ENCODE measurements around the gene TBL1X. TPM values are rescaled to one million over a fixed set of nuclear protein-coding genes. Genes with fewer than 3 reads are reported as not detected.

TBL1X gene
- total RNA-seq, 1 experiment from 2014 or later, result 31.9 TPM

DNA sequence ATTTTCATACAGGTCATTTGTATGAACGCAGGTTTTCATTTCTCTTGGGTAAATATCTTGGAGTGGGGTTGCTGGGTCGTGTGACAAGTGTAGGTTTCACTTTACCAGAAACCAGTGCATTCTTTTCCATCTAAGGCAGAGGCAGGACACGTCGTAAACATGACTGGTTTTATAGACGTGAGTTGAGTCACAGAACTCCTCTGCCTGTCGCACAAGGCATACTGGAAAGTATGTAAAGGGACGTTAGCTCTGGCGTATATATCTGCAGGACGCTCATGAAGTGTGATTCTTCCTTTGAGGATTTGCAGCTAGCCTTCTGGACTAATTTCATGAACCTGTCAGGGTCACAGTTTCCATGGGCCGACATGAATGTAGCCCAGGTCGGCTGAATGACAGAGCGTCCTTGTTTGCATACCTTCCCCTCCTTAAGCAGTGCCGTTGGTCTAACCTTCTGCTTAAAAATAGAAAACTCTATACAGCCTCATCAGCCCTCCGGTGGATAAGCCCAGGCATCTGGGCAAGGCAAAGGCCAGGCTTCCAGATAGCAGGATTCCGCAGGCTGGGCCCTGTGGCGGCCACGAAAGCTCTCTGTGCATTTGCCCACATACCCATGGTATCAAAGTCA, 194.8 kb downstream of the TBL1X start:
- Histone ChIP-seq H3K4me3 (ENCODE audit: low read length) (0 out of 2 replicates have a peak overlapping the region, but pooled peaks have one; percentile 25), H3K27ac (ENCODE audit: low read length) (peak overlapping the region; percentile 82), H4K20me1 (ENCODE audit: low read length) (no peaks in the 10 kb centered on the region), H3K4me2 (ENCODE audit: low read length) (peak overlapping the region; percentile 56), H3F3A (ENCODE audit: low read length, unreplicated experiment) (no peaks in the 10 kb centered on the region), H3K9me3 (ENCODE audit: low read length) (no peaks in the 10 kb centered on the region), H3K9me2 (replicated peaks; ENCODE audit: low read length) (no peaks in the 10 kb centered on the region), H2AFZ (ENCODE audit: low read length) (no peak overlapping the region), H3K79me2 (ENCODE audit: low read length) (no peaks in the 10 kb centered on the region), H3K36me3 (ENCODE audit: low read depth, low read length) (peaks cover 20% of the 10 kb centered on the region), H3K9ac (ENCODE audit: low read length) (peak overlapping the region; percentile 21), H3K4me1 (ENCODE audit: insufficient read depth, low read length) (peaks cover 60% of the 10 kb centered on the region), H3K27me3 (ENCODE audit: low read length) (no peaks in the 10 kb centered on the region)
- ATAC-seq (peak; percentile 51), DNase-seq (peak; percentile 81)
- POLR2A ChIA-PET (ENCODE audit: unreplicated experiment), result no interaction called here
- TSS peak; percentile 6 for BruUV-seq (replicated peaks)
- no peak for TF ChIP-seq EZH2 (IDR thresholded peaks at IDR 0.05; ENCODE audit: low read length, unreplicated experiment)
- no peak for TF ChIP-seq EZH2phosphoT487 (IDR thresholded peaks at IDR 0.05; ENCODE audit: borderline replicate concordance, low read length)
- TF ChIP-seq, protein P1, sequence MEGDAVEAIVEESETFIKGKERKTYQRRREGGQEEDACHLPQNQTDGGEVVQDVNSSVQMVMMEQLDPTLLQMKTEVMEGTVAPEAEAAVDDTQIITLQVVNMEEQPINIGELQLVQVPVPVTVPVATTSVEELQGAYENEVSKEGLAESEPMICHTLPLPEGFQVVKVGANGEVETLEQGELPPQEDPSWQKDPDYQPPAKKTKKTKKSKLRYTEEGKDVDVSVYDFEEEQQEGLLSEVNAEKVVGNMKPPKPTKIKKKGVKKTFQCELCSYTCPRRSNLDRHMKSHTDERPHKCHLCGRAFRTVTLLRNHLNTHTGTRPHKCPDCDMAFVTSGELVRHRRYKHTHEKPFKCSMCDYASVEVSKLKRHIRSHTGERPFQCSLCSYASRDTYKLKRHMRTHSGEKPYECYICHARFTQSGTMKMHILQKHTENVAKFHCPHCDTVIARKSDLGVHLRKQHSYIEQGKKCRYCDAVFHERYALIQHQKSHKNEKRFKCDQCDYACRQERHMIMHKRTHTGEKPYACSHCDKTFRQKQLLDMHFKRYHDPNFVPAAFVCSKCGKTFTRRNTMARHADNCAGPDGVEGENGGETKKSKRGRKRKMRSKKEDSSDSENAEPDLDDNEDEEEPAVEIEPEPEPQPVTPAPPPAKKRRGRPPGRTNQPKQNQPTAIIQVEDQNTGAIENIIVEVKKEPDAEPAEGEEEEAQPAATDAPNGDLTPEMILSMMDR (conservative IDR thresholded peaks at IDR 0.05; ENCODE audit: low read depth, low read length), result no peak
- intact Hi-C loops (cut with micrococcal nuclease), result no loop called here
- CTCF ChIA-PET, result no interaction called here

DNA sequence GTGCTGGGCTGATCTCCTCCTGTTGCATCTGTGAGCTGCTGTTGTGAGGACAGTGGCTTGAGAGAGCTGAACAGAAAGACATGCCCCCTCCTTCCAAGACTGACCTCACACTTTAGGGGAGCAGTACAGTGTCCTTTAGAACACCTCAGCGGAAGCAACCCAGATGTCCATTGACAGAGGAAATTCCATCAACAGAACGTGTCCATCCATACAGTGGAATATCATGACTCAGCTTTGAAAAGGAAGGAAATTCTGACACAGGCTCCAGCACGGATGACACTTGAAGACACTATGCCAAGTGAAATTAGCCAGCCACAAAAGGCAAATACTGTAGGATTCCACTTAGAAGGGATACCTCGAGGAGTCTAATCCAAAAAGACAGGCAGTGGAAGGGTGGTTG, 197.3 kb downstream of the TBL1X start:
- Histone ChIP-seq H3K9me2 (replicated peaks; ENCODE audit: low read length) (no peaks in the 10 kb centered on the region), H3K9me3 (ENCODE audit: low read length) (no peaks in the 10 kb centered on the region), H3K36me3 (ENCODE audit: low read depth, low read length) (peaks cover 16% of the 10 kb centered on the region), H3F3A (ENCODE audit: low read length, unreplicated experiment) (no peaks in the 10 kb centered on the region), H3K9ac (ENCODE audit: low read length) (peak overlapping the region; percentile 47), H3K27ac (ENCODE audit: low read length) (peak overlapping the region; percentile 89), H3K79me2 (ENCODE audit: low read length) (0 out of 2 replicates have a peak, but pooled peaks cover 5% of the 10 kb centered on the region), H3K27me3 (ENCODE audit: low read length) (no peaks in the 10 kb centered on the region), H2AFZ (ENCODE audit: low read length) (no peak overlapping the region), H3K4me2 (ENCODE audit: low read length) (peak overlapping the region; percentile 41; the same call in 1 of the 2 replicates), H3K4me1 (ENCODE audit: insufficient read depth, low read length) (peaks cover 57% of the 10 kb centered on the region), H4K20me1 (ENCODE audit: low read length) (no peaks in the 10 kb centered on the region), H3K4me3 (ENCODE audit: low read length) (no peak overlapping the region)
- POLR2A ChIA-PET (ENCODE audit: unreplicated experiment), result interaction anchor here (0.6 kb wide), 1 partner anchor 34 kb away, joined by 14 read pairs; no protein-coding TSS in a partner anchor
- intact Hi-C loops (cut with micrococcal nuclease), result no loop called here
- ATAC-seq (peak; percentile 83), DNase-seq (peak; percentile 87)
- no TSS peak for BruUV-seq (replicated peaks)
- CTCF ChIA-PET, result interaction anchor here (0.6 kb wide), 1 partner anchor 1876 kb away, joined by 6 read pairs; no protein-coding TSS in a partner anchor
- TF ChIP-seq, protein P1 (conservative IDR thresholded peaks at IDR 0.05; ENCODE audit: low read depth, low read length), result no peak
- TF ChIP-seq EZH2phosphoT487 (IDR thresholded peaks at IDR 0.05; ENCODE audit: borderline replicate concordance, low read length) (no peak), EZH2 (IDR thresholded peaks at IDR 0.05; ENCODE audit: low read length, unreplicated experiment) (no peak)

DNA sequence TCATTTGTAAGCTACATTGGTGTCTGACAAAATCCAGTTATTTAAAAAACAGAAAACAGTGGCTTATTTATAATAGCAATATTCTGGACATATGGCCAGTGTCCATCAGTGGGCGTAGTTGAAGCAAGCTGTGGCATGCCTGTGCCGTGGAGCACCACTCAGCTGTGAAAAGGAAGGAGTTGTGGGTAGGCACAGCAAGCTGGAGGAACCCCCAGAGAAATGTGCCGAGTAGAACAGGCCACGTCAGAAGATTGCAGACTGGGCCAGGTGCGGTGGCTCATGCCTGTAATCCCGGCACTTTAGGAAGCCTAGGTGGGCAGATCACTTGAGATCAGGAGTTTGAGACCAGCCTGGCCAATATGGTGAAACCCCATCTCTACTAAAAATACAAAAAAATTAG, 198.4 kb downstream of the TBL1X start:
- BruUV-seq (replicated peaks), result no TSS peak

More for the DNA sequence above, 198.4 kb downstream of the TBL1X start:
- TF ChIP-seq EZH2 (IDR thresholded peaks at IDR 0.05; ENCODE audit: low read length, unreplicated experiment) (no peak), EZH2phosphoT487 (IDR thresholded peaks at IDR 0.05; ENCODE audit: borderline replicate concordance, low read length) (no peak)
- TF ChIP-seq, protein P1 (conservative IDR thresholded peaks at IDR 0.05; ENCODE audit: low read depth, low read length), result no peak
- no peaks in the 10 kb centered on the region for H3K9me2 ChIP-seq (replicated peaks; ENCODE audit: low read length)
- ChIA-PET CTCF (no interaction called here), POLR2A (ENCODE audit: unreplicated experiment) (no interaction called here)
- no peak for DNase-seq
- no peak overlapping the region for H3K27ac ChIP-seq (ENCODE audit: low read length)
- no peak overlapping the region for H3K4me3 ChIP-seq (ENCODE audit: low read length)
- H3K9ac ChIP-seq (ENCODE audit: low read length), result no peak overlapping the region
- no peaks in the 10 kb centered on the region for H4K20me1 ChIP-seq (ENCODE audit: low read length)
- ATAC-seq, result no peak
- no peaks in the 10 kb centered on the region for H3K9me3 ChIP-seq (ENCODE audit: low read length)
- H3F3A ChIP-seq (ENCODE audit: low read length, unreplicated experiment), result no peaks in the 10 kb centered on the region
- no peak overlapping the region for H3K4me2 ChIP-seq (ENCODE audit: low read length)
- intact Hi-C loops (cut with micrococcal nuclease), result no loop called here
- 0 out of 2 replicates have a peak, but pooled peaks cover 5% of the 10 kb centered on the region for H3K79me2 ChIP-seq (ENCODE audit: low read length)
- peaks cover 54% of the 10 kb centered on the region for H3K4me1 ChIP-seq (ENCODE audit: insufficient read depth, low read length)
- H2AFZ ChIP-seq (ENCODE audit: low read length), result no peak overlapping the region
- no peaks in the 10 kb centered on the region for H3K27me3 ChIP-seq (ENCODE audit: low read length)
- H3K36me3 ChIP-seq (ENCODE audit: low read depth, low read length), result peaks cover 9% of the 10 kb centered on the region
